Kidney (tissue), 14 donors: Measurements from ENCODE around the gene SLCO3A1. TPM values are rescaled to one million over a fixed set of nuclear protein-coding genes. Genes with fewer than 3 reads are reported as not detected.

Source experiments
- DNase-seq, 5 donors: peaks; one replicate each; pipeline ENCODE4 v3.0.0-alpha.2; 2013 to 2020
- FAIRE-seq: peaks from 2 replicates; lab custom pipeline; 2012; peaks lifted over from hg19 to GRCh38; lab: Jason Lieb, UNC
- H3K27ac ChIP-seq, 2 donors: one replicate each; pipeline ENCODE4 v1.7.0; 2013; ENCODE audit warnings: low read depth in 2 of 2, low read length in 2 of 2, inconsistent platforms in 1 of 2
- H3K27me3 ChIP-seq: one replicate; pipeline ENCODE4 v1.7.1; 2013; ENCODE audit warnings: low read length, inconsistent platforms; ENCODE audit not compliant: control insufficient read depth, insufficient read depth
- H3K36me3 ChIP-seq, 3 donors: one replicate each; pipeline versions ENCODE4 v1.7.0 to v1.7.1; 2013; ENCODE audit warnings: low read length in 3 of 3, control low read depth in 1 of 3, inconsistent platforms in 1 of 3; ENCODE audit not compliant: insufficient read depth in 3 of 3, control insufficient read depth in 2 of 3
- H3K4me1 ChIP-seq, 3 donors: one replicate each; pipeline versions ENCODE4 v1.7.0 to v1.7.1; 2013; ENCODE audit warnings: low read length in 3 of 3, inconsistent platforms in 1 of 3, low read depth in 1 of 3; ENCODE audit not compliant: control insufficient read depth in 2 of 3, insufficient read depth in 2 of 3
- H3K4me3 ChIP-seq, 3 donors: one replicate each; pipeline versions ENCODE4 v1.7.0 to v1.8.1; 2013; ENCODE audit warnings: low read length in 3 of 3, control low read depth in 1 of 3, inconsistent platforms in 1 of 3
- H3K9ac ChIP-seq, 3 donors: one replicate each; pipeline versions ENCODE4 v1.7.0 to v1.7.1; 2013; ENCODE audit warnings: low read length in 3 of 3, control low read depth in 1 of 3, inconsistent platforms in 1 of 3
- H3K9me3 ChIP-seq, 3 donors: one replicate each; pipeline versions ENCODE4 v1.7.0 to v1.7.1; 2013; ENCODE audit warnings: low read length in 3 of 3, control low read depth in 1 of 3, inconsistent platforms in 1 of 3; ENCODE audit not compliant: control insufficient read depth in 2 of 3, insufficient read depth in 1 of 3
- CTCF ChIP-seq: IDR thresholded peaks from 3 replicates; pipeline ENCODE4 v1.5.1; 2012; ENCODE audit warnings: mild to moderate bottlenecking, moderate library complexity, borderline replicate concordance; ENCODE audit not compliant: insufficient read depth; ENCODE audit errors: extremely low read depth
- intact Hi-C: fragments of 100-400 bp; cut with DNase I; formaldehyde crosslinking; loops from one replicate; pipeline ENCODE4 v1.11.1; 2022
- polyA plus RNA-seq: library from polyadenylated mRNA; stranded (reverse); fragments of 350-450 nt; fragmentation: Illumina TruSeq; extraction: RNeasy Lipid Tissue Mini Kit (QIAGEN cat#74804); gene quantifications from one replicate; pipeline ENCODE4 v1.2.3, GENCODE V29; 2014; ENCODE audit warnings: low read depth, low replicate concordance; ENCODE audit not compliant: insufficient read depth
- total RNA-seq: library from RNA; stranded (reverse); fragmentation: NEBNext Ultra II Directional; extraction: Animal tissue kit (Norgen Biotek cat#: 25700); gene quantifications from one replicate; pipeline ENCODE4 v1.2.1, GENCODE V29; 2021
- donor health status: control.
- donor health status: control.
- donor health status: control.
- donor health status: control.
- donor health status: control.
- donor health status: DM: yes; HTN: yes; CAD: no.
- donor health status: Normal renal cell carcinoma (clear cell type).

Gene SLCO3A1
- total and polyA plus RNA-seq, 2 donors from 2014 or later: 12.8 to 59.4 TPM

DNA sequence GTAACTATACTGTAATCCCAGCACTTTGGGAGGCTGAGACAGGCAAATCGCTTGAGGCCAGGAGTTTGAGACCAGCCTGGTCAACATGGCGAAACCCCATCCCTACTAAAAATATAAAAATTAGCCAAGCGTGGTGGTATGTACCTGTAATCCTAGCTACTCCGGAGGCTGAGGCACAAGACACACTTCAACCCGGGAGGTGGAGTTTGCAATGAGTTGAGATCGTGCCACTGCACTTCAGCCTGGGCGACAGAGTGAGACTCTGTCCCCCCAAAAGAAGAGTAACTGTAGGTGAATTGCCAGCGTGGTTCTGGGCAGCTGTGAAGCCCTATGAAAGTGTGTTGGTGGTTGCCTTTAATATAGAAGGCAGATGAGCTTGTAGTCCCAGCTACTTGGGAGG is 95.9 kb downstream of the SLCO3A1 start:
- H3K27me3 ChIP-seq: no peaks in the 10 kb centered on the region
- no peaks in the 10 kb centered on the region for H3K9me3 ChIP-seq
- H3K4me1 ChIP-seq: peaks cover 0 to 27% (median 22%) of the 10 kb centered on the region in 3 donors
- no peak for TF ChIP-seq CTCF
- intact Hi-C loops: no loop called here
- no peak for DNase-seq
- no peak overlapping the region for H3K4me3 ChIP-seq
- H3K36me3 ChIP-seq: no peaks in the 10 kb centered on the region
- no peak overlapping the region for H3K9ac ChIP-seq
- FAIRE-seq: no peak
- H3K27ac ChIP-seq: no peak overlapping the region

DNA sequence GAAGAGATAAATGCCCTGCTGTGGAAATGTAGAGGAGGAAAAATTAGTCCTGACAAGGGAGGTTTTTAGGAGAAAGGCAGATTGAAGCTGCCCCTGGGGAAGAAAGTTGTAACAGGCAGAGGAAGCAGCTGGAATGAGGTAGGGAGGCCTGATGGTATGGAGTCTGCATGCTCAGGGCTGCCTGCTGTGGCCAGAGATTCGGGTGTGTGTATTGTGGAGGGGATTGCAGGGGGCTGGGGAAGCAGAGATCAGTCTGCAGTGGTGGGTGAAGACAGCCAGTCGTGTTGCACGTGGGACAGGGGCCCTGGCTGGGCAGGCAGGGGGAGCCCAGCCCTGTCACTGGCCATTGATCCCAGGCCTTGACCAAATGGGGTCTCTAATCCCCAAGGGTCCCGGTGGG is 96.5 kb downstream of the SLCO3A1 start:
- Histone ChIP-seq H3K36me3 (no peaks in the 10 kb centered on the region), H3K9me3 (no peaks in the 10 kb centered on the region), H3K4me1 (peaks cover 0 to 27% (median 22%) of the 10 kb centered on the region in 3 donors), H3K4me3 (no peak overlapping the region), H3K27me3 (no peaks in the 10 kb centered on the region), H3K27ac (no peak overlapping the region), H3K9ac (no peak overlapping the region)
- intact Hi-C loops: no loop called here
- FAIRE-seq: no peak
- no peak for DNase-seq
- TF ChIP-seq CTCF: no peak

GRCh38 chr15:91950631-91951329 is 97.3 kb downstream of the SLCO3A1 start:
- Histone ChIP-seq H3K27ac (no peak overlapping the region), H3K36me3 (no peaks in the 10 kb centered on the region), H3K4me1 (peaks cover 0 to 25% (median 22%) of the 10 kb centered on the region in 3 donors), H3K9ac (no peak overlapping the region), H3K4me3 (no peak overlapping the region), H3K27me3 (no peaks in the 10 kb centered on the region), H3K9me3 (no peaks in the 10 kb centered on the region)
- FAIRE-seq (no peak), DNase-seq (no peak)
- TF ChIP-seq CTCF: no peak
- intact Hi-C loops: no loop called here
